ENCODE measurements around the gene NFIB. TPM values are rescaled to one million over a fixed set of nuclear protein-coding genes. Genes with fewer than 3 reads are reported as not detected.

NFIB gene
- total RNA-seq, 4 donors from 2014 or later: 40.2 to 150 (median 83.7) TPM

- no peak for DNase-seq
- Histone ChIP-seq H3K27me3 (no peaks in the 10 kb centered on the region), H3K27ac (peak overlapping the region in 1 of 4 donors; percentile 76), H3K4me1 (peaks cover 10 to 58% (median 31%) of the 10 kb centered on the region in 4 donors), H3K4me3 (no peak overlapping the region), H3K36me3 (no peaks in the 10 kb centered on the region), H3K9me3 (no peaks in the 10 kb centered on the region)
- intact Hi-C loops (cut with DNase I; ENCODE audit: low total_unique reads): no loop called here
- in situ Hi-C loops (cut with MboI; ENCODE audit: low pct_ligation_motif_present in 1 of 4, low pct_unique_long_range_greater_than_20kb in 1 of 4, low sequenced_read_pairs in 3 of 4): no loop called here
- TF ChIP-seq, protein P1, sequence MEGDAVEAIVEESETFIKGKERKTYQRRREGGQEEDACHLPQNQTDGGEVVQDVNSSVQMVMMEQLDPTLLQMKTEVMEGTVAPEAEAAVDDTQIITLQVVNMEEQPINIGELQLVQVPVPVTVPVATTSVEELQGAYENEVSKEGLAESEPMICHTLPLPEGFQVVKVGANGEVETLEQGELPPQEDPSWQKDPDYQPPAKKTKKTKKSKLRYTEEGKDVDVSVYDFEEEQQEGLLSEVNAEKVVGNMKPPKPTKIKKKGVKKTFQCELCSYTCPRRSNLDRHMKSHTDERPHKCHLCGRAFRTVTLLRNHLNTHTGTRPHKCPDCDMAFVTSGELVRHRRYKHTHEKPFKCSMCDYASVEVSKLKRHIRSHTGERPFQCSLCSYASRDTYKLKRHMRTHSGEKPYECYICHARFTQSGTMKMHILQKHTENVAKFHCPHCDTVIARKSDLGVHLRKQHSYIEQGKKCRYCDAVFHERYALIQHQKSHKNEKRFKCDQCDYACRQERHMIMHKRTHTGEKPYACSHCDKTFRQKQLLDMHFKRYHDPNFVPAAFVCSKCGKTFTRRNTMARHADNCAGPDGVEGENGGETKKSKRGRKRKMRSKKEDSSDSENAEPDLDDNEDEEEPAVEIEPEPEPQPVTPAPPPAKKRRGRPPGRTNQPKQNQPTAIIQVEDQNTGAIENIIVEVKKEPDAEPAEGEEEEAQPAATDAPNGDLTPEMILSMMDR (IDR thresholded peaks at IDR 0.05): no peak
- TF ChIP-seq POLR2A (IDR thresholded peaks at IDR 0.05) (no peak), EP300 (IDR thresholded peaks at IDR 0.05; ENCODE audit: low read depth) (no peak), POLR2AphosphoS5 (IDR thresholded peaks at IDR 0.05) (no peak)
- 73 to 79% methylated on average over 2 of the region's 2 CpGs for WGBS, 2 donors (ENCODE audit: low coverage in 1 of 2)
These were observed 99.2 kb downstream of the NFIB start for GRCh38 chr9:14214693-14215092.

DNA sequence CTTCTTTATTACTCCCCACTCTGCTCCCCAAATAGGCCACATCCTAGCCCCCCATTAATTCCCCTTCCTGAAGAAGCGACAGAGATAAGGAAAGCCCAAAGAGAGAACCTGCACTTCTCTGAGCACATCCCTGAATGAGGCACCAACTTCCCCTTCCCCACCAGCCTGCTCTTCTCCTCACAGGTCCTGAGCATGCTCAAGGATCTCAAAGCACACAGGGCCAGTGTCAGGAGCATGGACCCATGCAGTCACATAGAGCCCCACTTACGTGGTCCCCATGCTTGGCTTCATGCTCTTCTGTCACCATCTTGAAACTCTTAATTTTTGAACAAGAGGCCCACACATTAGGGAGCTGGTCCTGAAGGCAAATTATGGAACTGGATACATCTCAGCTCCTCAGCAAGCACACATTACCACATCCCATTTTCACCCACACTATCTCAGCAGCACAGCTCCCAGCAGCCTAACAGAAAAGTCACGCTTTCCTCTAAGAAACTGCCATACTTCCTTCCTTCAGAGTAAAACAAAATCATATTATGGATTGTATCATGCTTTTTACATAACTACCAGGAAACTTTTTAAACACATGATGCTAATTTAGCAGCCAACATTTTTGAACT is 99.8 kb downstream of the NFIB start:
- peak overlapping the region; percentile 73 to 76 (median 74) for H3K27ac ChIP-seq
- in situ Hi-C loops (cut with MboI; ENCODE audit: low pct_ligation_motif_present in 1 of 4, low pct_unique_long_range_greater_than_20kb in 1 of 4, low sequenced_read_pairs in 3 of 4) (no loop called here), intact Hi-C loops (cut with DNase I; ENCODE audit: low total_unique reads) (no loop called here)
- 74 to 94% methylated on average over 2 to 3 of the region's 3 CpGs for WGBS, 2 donors (ENCODE audit: low coverage in 1 of 2)
- peaks cover 10 to 58% (median 30%) of the 10 kb centered on the region in 4 donors for H3K4me1 ChIP-seq
- H3K36me3 ChIP-seq: no peaks in the 10 kb centered on the region
- H3K27me3 ChIP-seq: no peaks in the 10 kb centered on the region
- DNase-seq: no peak
- H3K9me3 ChIP-seq: no peaks in the 10 kb centered on the region
- H3K4me3 ChIP-seq: no peak overlapping the region
- TF ChIP-seq, protein P1 (IDR thresholded peaks at IDR 0.05): no peak
- TF ChIP-seq EP300 (IDR thresholded peaks at IDR 0.05; ENCODE audit: low read depth): no peak
- TF ChIP-seq POLR2AphosphoS5 (IDR thresholded peaks at IDR 0.05): no peak
- no peak for TF ChIP-seq POLR2A (IDR thresholded peaks at IDR 0.05)

DNA sequence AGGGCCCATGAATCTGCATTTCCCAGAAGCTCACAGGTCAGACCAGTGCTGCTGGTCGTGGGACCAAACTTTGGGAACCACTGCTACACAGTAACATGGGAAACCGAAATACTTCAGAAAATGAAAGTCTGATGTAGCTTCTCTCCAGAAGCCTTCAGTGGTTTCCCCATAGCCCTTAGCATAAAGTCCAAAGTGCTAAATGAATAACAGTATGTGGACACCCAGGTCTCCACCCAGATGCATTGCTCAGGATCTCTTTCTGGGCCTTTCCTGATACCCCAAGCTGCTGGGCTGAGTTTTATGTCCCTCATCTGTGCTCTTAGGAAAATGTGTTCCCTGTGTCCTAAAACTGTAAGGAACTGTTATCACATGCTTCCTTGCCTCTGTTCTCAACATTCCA is 100.4 kb downstream of the NFIB start:
- intact Hi-C loops (cut with DNase I; ENCODE audit: low total_unique reads): no loop called here
- Histone ChIP-seq H3K9me3 (no peaks in the 10 kb centered on the region), H3K4me3 (peak overlapping the region in 1 of 4 donors; percentile 14), H3K4me1 (peaks cover 10 to 58% (median 29%) of the 10 kb centered on the region in 4 donors), H3K27me3 (no peaks in the 10 kb centered on the region), H3K27ac (peak overlapping the region; percentile 73 to 76 (median 74)), H3K36me3 (no peaks in the 10 kb centered on the region)
- TF ChIP-seq POLR2AphosphoS5 (IDR thresholded peaks at IDR 0.05) (peak in 1 of 3 donors; percentile 6), POLR2A (IDR thresholded peaks at IDR 0.05) (no peak)
- DNase-seq: no peak
- WGBS, 2 donors (ENCODE audit: low coverage in 1 of 2): 47% methylated on average over 2 of the region's 2 CpGs; no CpG with 5 or more reads in 1 of the 2 donors
- in situ Hi-C loops (cut with MboI; ENCODE audit: low pct_ligation_motif_present in 1 of 4, low pct_unique_long_range_greater_than_20kb in 1 of 4, low sequenced_read_pairs in 3 of 4): no loop called here

- TF ChIP-seq EP300 (IDR thresholded peaks at IDR 0.05; ENCODE audit: low read depth) (no peak), POLR2AphosphoS5 (IDR thresholded peaks at IDR 0.05) (peak in 1 of 3 donors; percentile 13)
- TF ChIP-seq, protein P1 (IDR thresholded peaks at IDR 0.05): no peak
- H3K9me3 ChIP-seq: no peaks in the 10 kb centered on the region
- peak overlapping the region in 1 of 4 donors; percentile 14 for H3K4me3 ChIP-seq
- DNase-seq: no peak
- H3K27ac ChIP-seq: peak overlapping the region; percentile 73 to 76 (median 74)
- peaks cover 6 to 51% (median 24%) of the 10 kb centered on the region in 4 donors for H3K4me1 ChIP-seq
- intact Hi-C loops (cut with DNase I; ENCODE audit: low total_unique reads): no loop called here
- WGBS, 2 donors (ENCODE audit: low coverage in 1 of 2): 47 to 53% methylated on average over 3 to 5 of the region's 5 CpGs
- in situ Hi-C loops (cut with MboI; ENCODE audit: low pct_ligation_motif_present in 1 of 4, low pct_unique_long_range_greater_than_20kb in 1 of 4, low sequenced_read_pairs in 3 of 4): no loop called here
- H3K27me3 ChIP-seq: no peaks in the 10 kb centered on the region
- H3K36me3 ChIP-seq: no peaks in the 10 kb centered on the region
These were observed 101.1 kb downstream of the NFIB start for GRCh38 chr9:14212697-14213420.
